OCI-LY7 (cell line): Measurements from ENCODE around the gene CISH. TPM values are rescaled to one million over a fixed set of nuclear protein-coding genes. Genes with fewer than 3 reads are reported as not detected.

Experiments
- BruUV-seq: library from RNA; stranded (reverse); fragments of 400-500 nt; replicated peaks from 2 replicates; lab custom pipeline; 2021; lab: Mats Ljungman, UMichigan
- CTCF ChIA-PET: fragments of 300-600 bp; sonication (Branson Sonifier 250); formaldehyde crosslinking; loops from one replicate; lab custom pipeline; 2022; ENCODE audit warnings: antibody characterized with exemption; ENCODE audit not compliant: unreplicated experiment; lab: Charles Lee
- POLR2A ChIA-PET: fragments of 300-600 bp; sonication (Branson Sonifier 250); formaldehyde crosslinking; loops from one replicate; lab custom pipeline; 2022; ENCODE audit warnings: antibody characterized with exemption; lab: Charles Lee
- DNase-seq: peaks from one replicate; pipeline ENCODE4 v3.0.0-alpha.2; 2015; ENCODE audit warnings: low spot score
- H2AFZ ChIP-seq: fragments of 200-600 bp; sonication (generic), shearing (Covaris generic); 2 replicates; pipeline ENCODE4 v1.6.1; 2014; ENCODE audit warnings: mild to moderate bottlenecking, antibody characterized with exemption, low read length, moderate library complexity
- H3K27ac ChIP-seq: fragments of 200-600 bp; sonication (generic); 2 replicates; pipeline ENCODE4 v1.5.1; 2014; ENCODE audit warnings: mixed run types, low read depth, mild to moderate bottlenecking, moderate library complexity, low read length, inconsistent platforms; ENCODE audit not compliant: poor library complexity, severe bottlenecking
- H3K36me3 ChIP-seq: fragments of 200-600 bp; sonication (generic); 2 replicates; pipeline ENCODE4 v1.6.1; 2014; ENCODE audit warnings: mild to moderate bottlenecking, antibody characterized with exemption, low read length, moderate library complexity, mixed read lengths; ENCODE audit not compliant: insufficient read depth
- H3K4me1 ChIP-seq: fragments of 200-600 bp; sonication (generic); 2 replicates; pipeline ENCODE4 v1.5.1; 2014; ENCODE audit warnings: mild to moderate bottlenecking, low read length; ENCODE audit not compliant: insufficient read depth, poor library complexity, severe bottlenecking
- H3K4me2 ChIP-seq: fragments of 200-600 bp; sonication (generic); 2 replicates; pipeline ENCODE4 v1.6.1; 2014; ENCODE audit warnings: mild to moderate bottlenecking, low read length
- H3K4me3 ChIP-seq: fragments of 200-600 bp; sonication (generic); 2 replicates; pipeline ENCODE4 v1.5.1; 2014; ENCODE audit warnings: mild to moderate bottlenecking, low read depth, low read length; ENCODE audit not compliant: poor library complexity, severe bottlenecking
- H3K79me2 ChIP-seq: fragments of 200-600 bp; sonication (generic); 2 replicates; pipeline ENCODE4 v1.6.1; 2016; ENCODE audit warnings: low read depth, mild to moderate bottlenecking, low read length, moderate library complexity, mixed read lengths; ENCODE audit not compliant: insufficient read depth
- H3K9me2 ChIP-seq: fragments of 200-600 bp; sonication (generic); 2 replicates; pipeline ENCODE4 v1.6.1; 2016; ENCODE audit warnings: mild to moderate bottlenecking, low read length, mixed read lengths; ENCODE audit not compliant: insufficient read depth
- H3K9me3 ChIP-seq: fragments of 200-600 bp; sonication (generic); 2 replicates; pipeline ENCODE4 v1.6.1; 2014; ENCODE audit warnings: mild to moderate bottlenecking, mixed run types, low read length, mixed read lengths
- H4K20me1 ChIP-seq: fragments of 200-600 bp; sonication (generic); 2 replicates; pipeline ENCODE4 v1.6.1; 2014; ENCODE audit warnings: mild to moderate bottlenecking, antibody characterized with exemption, low read length, moderate library complexity, mixed read lengths; ENCODE audit not compliant: insufficient read depth
- CTCF ChIP-seq: fragments of 200-600 bp; sonication (generic); conservative IDR thresholded peaks from 2 replicates; pipeline ENCODE4 v1.5.1; 2014; ENCODE audit warnings: mild to moderate bottlenecking, antibody characterized with exemption, low read length, moderate library complexity, mixed read lengths
- EZH2phosphoT487 ChIP-seq: fragments of 200-600 bp; sonication (generic); IDR thresholded peaks from 2 replicates; pipeline ENCODE4 v1.6.1; 2018; ENCODE audit warnings: low read depth, borderline replicate concordance, mild to moderate bottlenecking, mixed run types, antibody characterized with exemption, low read length, moderate library complexity, mixed read lengths
- intact Hi-C: fragments of 100-400 bp; cut with micrococcal nuclease; formaldehyde crosslinking; loops from one replicate; pipeline ENCODE4 v1.10.0; 2022; ENCODE audit not compliant: unreplicated experiment
- total RNA-seq, 2 experiments: library from RNA; depleted of rRNA in 1 of 2; stranded (reverse); fragments of >200 nt in 1 of 2; shearing (Covaris generic) in 1 of 2; gene quantifications; 2 replicates each; pipeline ENCODE4 v1.2.3, GENCODE V29; 2014 to 2022

Gene CISH
- total RNA-seq, 2 experiments from 2014 or later = not detected

GRCh38 chr3:50648313-50648712 is 36.7 kb upstream of the CISH start:
- H4K20me1 ChIP-seq = no peaks in the 10 kb centered on the region
- CTCF ChIA-PET = no interaction called here
- intact Hi-C loops = no loop called here

DNA sequence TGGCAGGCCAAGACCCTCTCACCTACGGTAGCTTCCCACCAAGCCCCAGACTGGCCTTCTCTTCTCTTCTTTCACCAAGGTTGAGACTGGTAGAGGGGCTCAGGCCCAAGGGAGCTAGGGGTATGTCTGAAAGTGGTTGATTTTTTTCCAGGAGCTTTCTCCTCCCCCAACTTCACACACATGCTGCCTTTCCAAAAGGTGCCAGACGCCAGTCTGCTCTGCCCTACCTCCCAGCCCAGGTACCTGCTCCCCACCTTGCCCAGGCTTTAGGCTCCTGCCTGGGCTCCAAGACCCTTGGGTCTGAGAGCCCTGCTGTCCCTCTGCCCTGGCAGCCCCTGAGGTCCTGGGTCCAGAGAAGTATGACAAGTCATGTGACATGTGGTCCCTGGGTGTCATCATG is 33.8 kb upstream of the CISH start:
- Histone ChIP-seq H3K4me3 (no peak overlapping the region), H2AFZ (no peak overlapping the region), H4K20me1 (no peaks in the 10 kb centered on the region), H3K9me2 (no peaks in the 10 kb centered on the region), H3K27ac (no peak overlapping the region), H3K36me3 (peaks cover 11% of the 10 kb centered on the region; the same call in 1 of the 2 replicates), H3K9me3 (no peaks in the 10 kb centered on the region), H3K4me1 (no peaks in the 10 kb centered on the region), H3K79me2 (no peaks in the 10 kb centered on the region), H3K4me2 (no peak overlapping the region)
- POLR2A ChIA-PET = no interaction called here
- no peak for TF ChIP-seq CTCF
- no peak for DNase-seq
- BruUV-seq = no TSS peak
- CTCF ChIA-PET = interaction anchor here (0.6 kb wide), 1 partner anchor 514 kb away, joined by 4 read pairs; no protein-coding TSS in a partner anchor
- intact Hi-C loops = no loop called here

More at GRCh38 chr3:50648313-50648712, 36.7 kb upstream of the CISH start:
- peaks cover 4% of the 10 kb centered on the region; the same call in 1 of the 2 replicates for H3K36me3 ChIP-seq
- no peak for TF ChIP-seq CTCF
- no peak for TF ChIP-seq EZH2phosphoT487
- H3K79me2 ChIP-seq = no peaks in the 10 kb centered on the region
- H3K9me2 ChIP-seq = no peaks in the 10 kb centered on the region
- no peak overlapping the region for H2AFZ ChIP-seq
- no peaks in the 10 kb centered on the region for H3K9me3 ChIP-seq
- no peaks in the 10 kb centered on the region for H3K4me1 ChIP-seq
- no peak overlapping the region for H3K27ac ChIP-seq
- no TSS peak for BruUV-seq
- H3K4me3 ChIP-seq = no peak overlapping the region
- no peak overlapping the region for H3K4me2 ChIP-seq
- POLR2A ChIA-PET = interaction anchor here (0.6 kb wide), 1 partner anchor 154 kb away, joined by 5 read pairs; no protein-coding TSS in a partner anchor
- no peak for DNase-seq

DNA sequence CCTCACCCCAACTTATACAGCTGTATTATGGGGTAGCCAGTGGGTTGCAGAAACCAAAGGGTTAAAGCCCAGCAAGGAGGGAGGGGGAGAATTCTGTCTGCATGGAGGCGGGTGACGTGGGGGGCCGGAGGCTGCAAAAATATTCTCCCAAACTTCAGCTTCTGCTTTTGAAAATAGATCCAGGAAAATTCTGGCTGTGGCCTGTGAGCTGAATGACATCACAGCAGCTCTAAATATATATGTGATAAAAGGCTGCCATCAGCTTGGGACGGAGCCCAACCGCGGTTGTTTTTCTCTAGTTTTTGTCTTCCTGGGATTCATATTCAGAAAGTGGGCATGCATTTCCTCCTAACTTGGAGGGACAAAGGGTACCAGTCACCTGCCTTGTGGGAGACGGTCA is 33.0 kb upstream of the CISH start:
- no peak overlapping the region for H3K4me2 ChIP-seq
- H2AFZ ChIP-seq = no peak overlapping the region
- DNase-seq = no peak
- no peaks in the 10 kb centered on the region for H4K20me1 ChIP-seq
- no peak overlapping the region for H3K4me3 ChIP-seq
- H3K9me2 ChIP-seq = no peaks in the 10 kb centered on the region
- TF ChIP-seq CTCF = no peak
- no peak for TF ChIP-seq EZH2phosphoT487
- no peaks in the 10 kb centered on the region for H3K4me1 ChIP-seq
- H3K9me3 ChIP-seq = no peaks in the 10 kb centered on the region
- CTCF ChIA-PET = no interaction called here
- H3K36me3 ChIP-seq = peaks cover 11% of the 10 kb centered on the region; the same call in 1 of the 2 replicates
- intact Hi-C loops = no loop called here
- POLR2A ChIA-PET = interaction anchor here (0.7 kb wide), 1 partner anchor 17 kb away, joined by 3 read pairs; no protein-coding TSS in a partner anchor
- no peaks in the 10 kb centered on the region for H3K79me2 ChIP-seq
- no peak overlapping the region for H3K27ac ChIP-seq
- no TSS peak for BruUV-seq
